OCI-LY1 (cell line): ENCODE results near the gene CFAP58.

Experiments used
- CTCF ChIP-seq: fragments of 200-600 bp; sonication (generic), shearing (Covaris generic); IDR thresholded peaks from 2 replicates; pipeline ENCODE4 v1.5.1; 2017; ENCODE audit warnings: mild to moderate bottlenecking, antibody characterized with exemption, low read length, moderate library complexity, mixed read lengths
- EZH2 ChIP-seq: fragments of 200-600 bp; sonication (generic), shearing (Covaris generic); IDR thresholded peaks from 2 replicates; pipeline ENCODE4 v1.8.0; 2017; ENCODE audit warnings: borderline replicate concordance, mixed run types, mild to moderate bottlenecking, antibody characterized with exemption, low read length, moderate library complexity, mixed read lengths

GRCh38 chr10:104450490-104450889 is 96.9 kb downstream of the CFAP58 start:
- TF ChIP-seq CTCF (no peak), EZH2 (no peak)
